ENCODE data around the gene CNIH2. TPM values are rescaled to one million over a fixed set of nuclear protein-coding genes. Genes with fewer than 3 reads are reported as not detected.

CNIH2 gene
- total RNA-seq, 3 donors from 2014 or later = 1.0 to 1.9 (median 1.3) TPM

DNA sequence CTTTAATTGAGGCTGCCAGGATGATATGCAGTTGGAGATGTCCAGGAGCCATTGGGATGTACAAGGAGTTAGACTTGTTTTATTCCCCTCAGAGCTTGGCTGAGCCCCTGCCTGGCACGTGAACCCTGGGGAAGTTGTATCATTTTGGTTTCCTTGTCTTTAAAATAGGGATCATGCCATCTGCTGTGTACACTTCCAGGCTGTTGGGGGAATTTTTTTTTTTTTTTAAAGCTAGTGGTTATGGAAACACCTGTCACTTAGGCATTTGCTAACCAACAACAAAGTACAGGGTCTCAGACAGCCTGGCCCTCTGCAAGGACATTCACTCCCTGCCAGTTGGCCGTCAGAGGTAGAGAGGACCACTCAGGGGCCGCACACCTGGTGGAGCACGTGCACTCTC is 18.0 kb upstream of the CNIH2 start:
- intact Hi-C loops (cut with DNase I, micrococcal nuclease) = no loop called here
- DNase-seq = no peak
- H3K36me3 ChIP-seq (ENCODE audit: low read depth) = no peaks in the 10 kb centered on the region
- H3K4me3 ChIP-seq = no peak overlapping the region
- TF ChIP-seq, protein P1, sequence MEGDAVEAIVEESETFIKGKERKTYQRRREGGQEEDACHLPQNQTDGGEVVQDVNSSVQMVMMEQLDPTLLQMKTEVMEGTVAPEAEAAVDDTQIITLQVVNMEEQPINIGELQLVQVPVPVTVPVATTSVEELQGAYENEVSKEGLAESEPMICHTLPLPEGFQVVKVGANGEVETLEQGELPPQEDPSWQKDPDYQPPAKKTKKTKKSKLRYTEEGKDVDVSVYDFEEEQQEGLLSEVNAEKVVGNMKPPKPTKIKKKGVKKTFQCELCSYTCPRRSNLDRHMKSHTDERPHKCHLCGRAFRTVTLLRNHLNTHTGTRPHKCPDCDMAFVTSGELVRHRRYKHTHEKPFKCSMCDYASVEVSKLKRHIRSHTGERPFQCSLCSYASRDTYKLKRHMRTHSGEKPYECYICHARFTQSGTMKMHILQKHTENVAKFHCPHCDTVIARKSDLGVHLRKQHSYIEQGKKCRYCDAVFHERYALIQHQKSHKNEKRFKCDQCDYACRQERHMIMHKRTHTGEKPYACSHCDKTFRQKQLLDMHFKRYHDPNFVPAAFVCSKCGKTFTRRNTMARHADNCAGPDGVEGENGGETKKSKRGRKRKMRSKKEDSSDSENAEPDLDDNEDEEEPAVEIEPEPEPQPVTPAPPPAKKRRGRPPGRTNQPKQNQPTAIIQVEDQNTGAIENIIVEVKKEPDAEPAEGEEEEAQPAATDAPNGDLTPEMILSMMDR (IDR thresholded peaks at IDR 0.05) = no peak
- H3K9me3 ChIP-seq = no peaks in the 10 kb centered on the region
- no peak for ATAC-seq
- peaks cover 14% of the 10 kb centered on the region for H3K4me1 ChIP-seq (ENCODE audit: low read depth)

DNA sequence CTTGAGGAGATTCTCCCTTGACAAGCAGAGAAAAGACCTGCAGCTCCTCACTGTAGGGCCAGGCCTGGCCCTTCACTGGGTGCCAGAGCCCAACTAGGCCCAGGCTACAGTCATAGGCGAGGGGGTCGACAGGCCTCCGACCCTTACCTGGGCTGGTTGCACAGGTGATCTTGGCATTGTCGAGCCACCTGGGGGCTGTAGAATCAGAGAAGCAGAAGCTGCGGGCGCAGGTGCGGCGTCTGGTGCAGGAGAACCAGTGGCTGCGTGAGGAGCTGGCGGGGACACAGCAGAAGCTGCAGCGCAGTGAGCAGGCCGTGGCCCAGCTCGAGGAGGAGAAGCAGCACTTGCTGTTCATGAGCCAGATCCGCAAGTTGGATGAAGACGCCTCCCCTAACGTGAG is 16.4 kb upstream of the CNIH2 start:
- intact Hi-C loops (cut with DNase I, micrococcal nuclease) = no loop called here
- Histone ChIP-seq H3K4me3 (no peak overlapping the region), H3K9me3 (no peaks in the 10 kb centered on the region), H3K4me1 (ENCODE audit: low read depth) (peaks cover 15% of the 10 kb centered on the region), H3K36me3 (ENCODE audit: low read depth) (no peaks in the 10 kb centered on the region)
- TF ChIP-seq, protein P1 (IDR thresholded peaks at IDR 0.05) = no peak
- DNase-seq (no peak), ATAC-seq (no peak)

DNA sequence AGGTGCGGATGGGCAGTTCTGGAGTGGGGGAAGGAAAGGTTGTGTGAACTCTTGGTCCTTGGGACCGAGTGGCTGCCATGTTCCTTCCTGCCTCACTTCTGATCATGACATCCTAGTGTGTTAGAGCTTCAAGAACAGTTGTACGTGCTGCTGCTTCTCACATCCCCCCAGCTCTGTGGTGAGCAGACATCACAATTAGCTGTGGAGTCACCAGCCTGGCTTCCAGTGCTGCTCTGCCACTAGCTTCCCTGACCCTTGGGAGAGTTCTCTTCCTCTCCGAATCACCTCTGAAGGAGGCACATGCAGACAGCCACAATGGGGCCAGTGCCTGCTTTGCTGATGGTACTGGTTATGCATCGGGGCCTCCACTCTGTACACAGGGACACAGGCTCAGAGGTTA is 15.8 kb upstream of the CNIH2 start:
- no peaks in the 10 kb centered on the region for H3K9me3 ChIP-seq
- ATAC-seq (no peak), DNase-seq (no peak)
- peaks cover 16% of the 10 kb centered on the region for H3K4me1 ChIP-seq (ENCODE audit: low read depth)
- intact Hi-C loops (cut with DNase I, micrococcal nuclease) = no loop called here
- H3K4me3 ChIP-seq = no peak overlapping the region
- TF ChIP-seq, protein P1 (IDR thresholded peaks at IDR 0.05) = no peak
- H3K36me3 ChIP-seq (ENCODE audit: low read depth) = no peaks in the 10 kb centered on the region

DNA sequence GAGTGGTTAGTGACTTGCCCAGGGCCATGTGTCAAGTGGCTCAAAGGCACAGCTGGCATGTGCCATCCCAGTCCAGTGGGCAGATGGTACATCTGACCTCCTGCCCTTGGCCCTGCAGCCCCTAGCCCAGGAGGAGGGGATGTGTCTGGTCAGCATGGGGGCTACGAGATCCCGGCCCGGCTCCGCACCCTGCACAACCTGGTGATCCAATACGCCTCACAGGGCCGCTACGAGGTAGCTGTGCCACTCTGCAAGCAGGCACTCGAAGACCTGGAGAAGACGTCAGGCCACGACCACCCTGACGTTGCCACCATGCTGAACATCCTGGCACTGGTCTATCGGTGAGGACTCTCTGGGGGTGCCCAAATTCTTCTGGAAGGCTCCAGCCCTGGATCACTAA is 15.3 kb upstream of the CNIH2 start:
- TF ChIP-seq, protein P1 (IDR thresholded peaks at IDR 0.05) = no peak
- intact Hi-C loops (cut with DNase I, micrococcal nuclease) = no loop called here
- peaks cover 14% of the 10 kb centered on the region for H3K4me1 ChIP-seq (ENCODE audit: low read depth)
- H3K36me3 ChIP-seq (ENCODE audit: low read depth) = no peaks in the 10 kb centered on the region
- H3K9me3 ChIP-seq = no peaks in the 10 kb centered on the region
- DNase-seq (no peak), ATAC-seq (no peak)
- H3K4me3 ChIP-seq = no peak overlapping the region

GRCh38 chr11:66263231-66263630 is 14.7 kb upstream of the CNIH2 start:
- ATAC-seq (no peak), DNase-seq (no peak)
- H3K36me3 ChIP-seq (ENCODE audit: low read depth) = peaks cover under 1% of the 10 kb centered on the region
- no peak overlapping the region for H3K4me3 ChIP-seq
- intact Hi-C loops (cut with DNase I, micrococcal nuclease) = no loop called here
- peaks cover 14% of the 10 kb centered on the region for H3K4me1 ChIP-seq (ENCODE audit: low read depth)
- TF ChIP-seq, protein P1 (IDR thresholded peaks at IDR 0.05) = no peak
- no peaks in the 10 kb centered on the region for H3K9me3 ChIP-seq

DNA sequence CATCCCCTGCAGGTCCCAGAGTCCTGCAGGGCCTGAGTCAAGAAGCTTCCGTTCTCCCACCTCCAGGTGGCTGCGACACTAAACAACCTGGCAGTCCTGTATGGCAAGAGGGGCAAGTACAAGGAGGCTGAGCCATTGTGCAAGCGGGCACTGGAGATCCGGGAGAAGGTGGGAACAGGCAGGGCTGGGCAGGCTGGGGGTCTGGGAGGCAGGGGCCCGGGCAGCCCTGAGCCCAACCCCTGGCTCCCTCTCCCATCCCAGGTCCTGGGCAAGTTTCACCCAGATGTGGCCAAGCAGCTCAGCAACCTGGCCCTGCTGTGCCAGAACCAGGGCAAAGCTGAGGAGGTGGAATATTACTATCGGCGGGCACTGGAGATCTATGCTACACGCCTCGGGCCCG is 14.2 kb upstream of the CNIH2 start:
- no peak for ATAC-seq
- H3K4me1 ChIP-seq (ENCODE audit: low read depth) = peaks cover 9% of the 10 kb centered on the region
- intact Hi-C loops (cut with DNase I, micrococcal nuclease) = no loop called here
- H3K4me3 ChIP-seq = no peak overlapping the region
- peaks cover 3% of the 10 kb centered on the region for H3K36me3 ChIP-seq (ENCODE audit: low read depth)
- H3K9me3 ChIP-seq = no peaks in the 10 kb centered on the region
- TF ChIP-seq, protein P1 (IDR thresholded peaks at IDR 0.05) = no peak
- no peak for DNase-seq

All from mucosa of descending colon (tissue), 3 donors.